Ovary (tissue), 3 donors: ENCODE measurements around the gene USF1.

Experiments
- POLR2A ChIP-seq: fragments of 450-650 bp; IDR thresholded peaks from one replicate; pipeline ENCODE4 v1.6.1; 2017; ENCODE audit warnings: antibody characterized with exemption, mild to moderate bottlenecking, moderate library complexity
- TF ChIP-seq, protein P1 (sequence below), 3 donors: fragments of 450-650 bp in 2 of 3; fragments of 200-600 bp in 1 of 3; IDR thresholded peaks; one replicate each; pipeline versions ENCODE4 v1.5.1 to v1.8.0; 2016 to 2022; ENCODE audit warnings: antibody characterized with exemption in 3 of 3, mild to moderate bottlenecking in 1 of 3
- donor health status: DM: no; HTN: no; CAD: no.

DNA sequence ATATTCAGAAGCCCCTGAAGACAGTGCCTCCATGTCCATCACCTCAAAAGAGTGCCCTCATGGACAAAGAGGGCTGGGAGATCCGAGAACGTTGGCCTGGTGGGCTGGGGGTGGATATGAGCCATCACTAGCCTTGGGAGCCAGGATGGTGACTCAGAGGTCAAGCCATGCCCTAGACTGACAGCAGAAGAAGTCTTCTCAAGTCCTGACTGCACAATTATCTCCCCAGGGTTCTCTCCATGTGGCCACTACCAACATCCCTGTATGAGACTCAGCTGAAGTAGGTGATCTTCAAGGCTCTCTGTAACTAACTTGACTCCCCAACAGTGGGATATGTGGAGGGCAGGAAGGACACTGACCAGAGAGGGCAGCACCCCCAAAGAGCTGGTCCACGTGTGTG lies 7.1 kb upstream of the USF1 start:
- no peak for TF ChIP-seq POLR2A
- TF ChIP-seq, protein P1, sequence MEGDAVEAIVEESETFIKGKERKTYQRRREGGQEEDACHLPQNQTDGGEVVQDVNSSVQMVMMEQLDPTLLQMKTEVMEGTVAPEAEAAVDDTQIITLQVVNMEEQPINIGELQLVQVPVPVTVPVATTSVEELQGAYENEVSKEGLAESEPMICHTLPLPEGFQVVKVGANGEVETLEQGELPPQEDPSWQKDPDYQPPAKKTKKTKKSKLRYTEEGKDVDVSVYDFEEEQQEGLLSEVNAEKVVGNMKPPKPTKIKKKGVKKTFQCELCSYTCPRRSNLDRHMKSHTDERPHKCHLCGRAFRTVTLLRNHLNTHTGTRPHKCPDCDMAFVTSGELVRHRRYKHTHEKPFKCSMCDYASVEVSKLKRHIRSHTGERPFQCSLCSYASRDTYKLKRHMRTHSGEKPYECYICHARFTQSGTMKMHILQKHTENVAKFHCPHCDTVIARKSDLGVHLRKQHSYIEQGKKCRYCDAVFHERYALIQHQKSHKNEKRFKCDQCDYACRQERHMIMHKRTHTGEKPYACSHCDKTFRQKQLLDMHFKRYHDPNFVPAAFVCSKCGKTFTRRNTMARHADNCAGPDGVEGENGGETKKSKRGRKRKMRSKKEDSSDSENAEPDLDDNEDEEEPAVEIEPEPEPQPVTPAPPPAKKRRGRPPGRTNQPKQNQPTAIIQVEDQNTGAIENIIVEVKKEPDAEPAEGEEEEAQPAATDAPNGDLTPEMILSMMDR (IDR thresholded peaks at IDR 0.05), result no peak
